ENCODE results near the gene ARHGAP8.
"Not testable (repeated sequence)": the region's sequence is repeated elsewhere in the genome, so short reads cannot be mapped to it uniquely, and the experiment has no call there.

ARHGAP8 gene

DNA sequence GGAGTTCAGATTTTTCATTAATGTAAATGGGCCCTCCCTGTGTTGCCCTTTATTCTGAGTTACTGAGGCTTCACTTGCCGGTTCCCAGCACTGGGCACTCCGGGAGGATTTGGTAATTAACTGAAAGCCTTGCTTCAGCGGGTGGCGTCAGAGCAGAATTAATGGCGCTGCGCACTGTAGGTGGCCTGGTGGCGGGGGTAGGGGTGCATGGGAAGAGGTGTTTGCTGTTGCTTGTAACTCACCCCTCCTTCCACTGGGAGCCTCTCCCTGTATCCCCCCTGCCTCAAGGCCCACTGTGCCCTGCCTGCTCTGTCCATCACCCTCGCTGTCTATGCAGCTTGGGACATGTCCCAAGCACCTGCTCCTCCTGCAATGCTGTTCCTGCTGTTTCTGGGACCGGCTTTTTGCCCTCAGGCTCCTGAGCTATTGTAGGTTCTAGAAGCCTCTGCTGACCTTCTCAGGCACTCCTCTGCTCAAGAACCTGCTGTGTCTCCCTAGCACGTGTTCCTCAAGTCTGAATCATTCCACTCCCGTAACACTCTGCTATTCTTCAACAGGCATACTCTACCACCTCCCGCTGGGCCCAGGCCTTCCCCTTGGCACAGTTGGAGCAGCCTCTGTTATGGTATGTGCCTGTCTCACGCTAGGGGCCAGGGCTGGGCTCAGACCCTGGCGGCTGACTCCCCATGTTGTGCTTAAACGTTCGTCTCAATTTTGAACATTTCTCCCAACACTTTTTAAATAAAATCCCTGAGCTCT is 24.4 kb downstream of the ARHGAP8 start:
- no peak for DNase-seq

DNA sequence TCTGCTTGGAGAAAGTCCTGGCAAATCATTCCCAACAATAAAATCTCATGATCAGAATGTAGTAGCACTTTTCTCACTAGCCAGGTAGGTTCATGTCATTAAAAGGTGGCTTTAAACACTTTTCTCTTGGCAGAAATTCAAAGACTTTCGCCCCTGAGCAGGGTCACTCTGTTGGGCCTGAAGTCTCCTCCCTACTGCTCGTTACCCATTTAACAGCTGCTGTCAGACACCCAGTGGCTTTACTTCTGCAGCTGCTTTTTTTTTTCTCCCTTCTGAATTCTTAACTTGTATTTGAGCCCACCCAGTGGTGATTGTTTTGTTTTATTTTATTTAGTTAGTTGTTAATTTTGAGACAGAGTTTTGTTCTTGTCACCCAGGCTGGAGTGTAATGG is 25.0 kb downstream of the ARHGAP8 start:
- DNase-seq = no peak

DNA sequence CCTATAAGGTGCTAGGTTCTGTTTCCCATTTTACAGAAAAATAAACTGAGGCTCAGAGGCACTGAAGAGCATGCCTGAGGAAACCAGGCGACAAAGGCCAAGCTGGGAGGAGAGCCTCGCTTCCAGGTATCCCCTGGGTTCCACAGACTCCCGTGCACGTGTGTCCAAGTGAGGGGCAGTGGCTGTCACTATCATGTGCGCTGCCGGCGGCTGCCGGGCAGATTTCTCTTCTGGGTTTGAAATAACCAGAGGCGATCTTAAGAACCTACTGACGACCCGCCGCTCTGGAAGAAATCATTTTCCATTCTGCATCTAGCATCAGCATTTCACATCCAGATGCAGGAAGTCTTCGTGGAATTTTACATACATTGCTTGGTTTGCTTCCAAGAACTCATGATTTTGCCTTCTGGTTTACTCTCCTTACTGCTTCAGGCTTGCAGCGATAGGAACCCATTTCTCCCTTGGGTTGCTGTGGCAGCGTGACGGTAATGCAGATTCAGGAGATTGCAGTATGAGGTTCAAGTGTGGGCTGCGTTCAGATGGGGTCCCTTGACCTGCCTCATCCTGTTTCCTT is 28.6 kb downstream of the ARHGAP8 start:
- no peak for DNase-seq

DNA sequence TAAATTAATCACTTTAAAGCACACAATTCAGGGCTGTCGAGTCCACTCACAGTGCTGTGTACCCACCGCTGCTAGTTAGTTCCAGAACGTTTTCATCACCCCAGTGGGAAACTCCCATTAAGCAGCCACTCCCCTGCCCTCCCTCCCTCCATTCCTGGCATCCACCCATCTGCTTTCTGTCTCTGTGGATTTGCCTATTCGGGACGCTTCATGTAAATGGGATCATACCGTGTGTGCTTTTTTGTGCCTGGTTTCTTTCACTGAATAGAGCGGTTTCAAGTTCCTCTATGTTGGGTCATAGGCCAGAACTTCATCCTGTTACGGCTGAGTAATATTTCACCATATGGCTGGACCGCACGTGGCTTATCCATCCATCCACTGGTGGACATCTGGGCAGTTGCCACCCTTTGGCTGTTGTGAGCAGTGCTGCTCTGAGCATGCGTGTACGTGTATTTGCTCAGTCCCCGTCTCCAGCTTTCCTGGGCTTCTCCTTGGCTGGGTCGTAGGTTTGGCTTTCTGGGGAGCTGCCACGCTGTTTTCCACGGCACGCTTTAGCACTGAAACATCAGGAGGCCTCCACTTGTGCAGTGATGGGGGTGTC is 30.1 kb downstream of the ARHGAP8 start:
- DNase-seq = no peak

DNA sequence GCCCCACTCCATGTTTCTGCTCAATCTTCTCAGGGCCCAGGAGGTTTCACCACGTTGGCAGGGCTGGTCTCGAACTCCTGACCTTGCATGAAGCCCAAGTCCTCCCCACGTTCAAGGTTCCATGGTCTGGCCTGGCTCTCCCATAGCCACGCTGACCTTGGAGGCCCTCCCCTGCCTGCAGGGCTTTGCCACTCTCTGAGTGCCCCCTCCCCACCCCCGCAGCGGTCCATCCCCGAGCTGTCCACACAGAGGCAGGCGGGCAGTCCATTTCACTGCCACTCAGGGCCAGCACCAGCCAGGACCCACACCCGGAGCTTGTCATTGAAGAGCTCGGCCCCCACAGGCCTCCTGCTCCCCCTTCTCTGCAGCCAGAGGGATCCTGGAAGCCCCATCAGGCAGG is 30.7 kb downstream of the ARHGAP8 start:
- DNase-seq = no peak

DNA sequence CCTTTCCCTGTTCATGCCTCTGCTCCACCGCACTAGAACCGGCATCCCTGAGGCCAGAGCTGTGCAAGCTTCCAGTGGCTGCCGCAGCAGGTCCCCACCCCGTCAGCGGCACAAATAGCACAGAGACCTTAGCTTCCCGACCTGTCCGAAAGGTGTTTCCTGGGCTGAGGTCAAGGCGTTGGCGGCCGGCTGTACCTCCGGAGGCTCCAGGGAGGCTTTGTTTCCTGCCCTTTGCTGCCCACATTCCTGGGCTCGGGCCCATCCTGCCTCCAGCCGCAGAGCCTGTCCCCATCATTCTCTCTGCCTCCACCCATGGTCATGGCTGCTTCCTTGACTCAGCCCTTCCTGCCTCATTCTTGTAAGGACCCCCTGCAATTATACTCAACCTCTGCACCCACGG is 31.2 kb downstream of the ARHGAP8 start:
- DNase-seq = no peak

DNA sequence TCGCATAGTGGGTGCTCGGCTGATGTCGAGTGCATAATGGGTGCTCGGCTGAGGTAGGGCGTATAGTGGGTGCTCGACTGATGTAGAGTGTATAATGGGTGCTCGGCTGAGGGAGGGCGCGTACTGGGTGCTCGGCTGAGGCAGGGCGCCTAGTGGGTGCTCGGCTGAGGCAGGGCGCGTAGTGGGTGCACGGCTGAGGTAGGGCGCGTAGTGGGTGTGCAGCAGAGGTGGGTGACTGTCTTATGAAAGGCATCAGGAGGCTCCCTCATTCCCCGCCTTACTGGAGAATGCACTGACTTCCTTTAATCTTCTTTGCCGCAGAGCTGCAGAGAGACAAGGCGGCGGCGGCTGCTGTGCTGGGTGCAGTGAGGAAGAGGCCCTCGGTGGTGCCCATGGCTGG is 33.8 kb downstream of the ARHGAP8 start:
- DNase-seq = no peak

DNA sequence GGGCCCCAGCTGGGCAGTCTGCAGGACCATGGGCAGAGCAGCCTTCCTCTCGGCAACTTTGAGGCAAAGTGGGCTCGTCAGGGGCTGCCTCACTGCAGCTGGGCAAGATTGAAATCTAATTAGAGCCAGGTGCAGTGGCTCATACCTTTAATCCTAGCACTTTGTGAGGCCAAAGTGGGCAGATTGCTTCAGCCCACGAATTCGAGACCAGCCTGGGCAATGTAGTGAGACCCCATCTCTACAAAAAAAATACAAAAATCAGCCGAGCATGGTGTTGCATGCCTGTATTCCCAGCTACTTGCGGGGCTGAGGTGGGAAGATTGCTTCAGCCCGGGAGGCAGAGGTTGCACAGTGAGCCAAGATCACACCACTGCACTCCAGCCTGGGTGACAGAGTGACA is 34.2 kb downstream of the ARHGAP8 start:
- no peak for DNase-seq

DNA sequence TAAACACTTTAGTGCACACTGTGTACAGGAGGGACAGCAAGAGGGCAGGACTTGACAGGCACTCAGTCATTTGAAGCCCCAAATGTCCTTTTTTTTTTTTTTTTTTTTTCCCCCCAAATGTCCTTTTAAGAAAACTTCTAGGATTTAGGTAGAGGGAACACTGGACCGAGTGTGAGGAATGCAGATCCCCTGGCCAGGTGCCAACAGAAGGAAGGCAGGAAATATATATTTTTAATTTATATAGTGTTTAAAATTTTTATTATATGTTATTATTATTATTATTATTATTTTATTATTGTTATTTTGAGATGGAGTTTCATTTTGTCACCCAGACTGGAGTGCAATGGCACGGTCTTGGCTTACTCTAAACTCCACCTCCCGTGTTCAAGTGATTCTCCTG is 35.5 kb downstream of the ARHGAP8 start:
- DNase-seq = no peak

DNA sequence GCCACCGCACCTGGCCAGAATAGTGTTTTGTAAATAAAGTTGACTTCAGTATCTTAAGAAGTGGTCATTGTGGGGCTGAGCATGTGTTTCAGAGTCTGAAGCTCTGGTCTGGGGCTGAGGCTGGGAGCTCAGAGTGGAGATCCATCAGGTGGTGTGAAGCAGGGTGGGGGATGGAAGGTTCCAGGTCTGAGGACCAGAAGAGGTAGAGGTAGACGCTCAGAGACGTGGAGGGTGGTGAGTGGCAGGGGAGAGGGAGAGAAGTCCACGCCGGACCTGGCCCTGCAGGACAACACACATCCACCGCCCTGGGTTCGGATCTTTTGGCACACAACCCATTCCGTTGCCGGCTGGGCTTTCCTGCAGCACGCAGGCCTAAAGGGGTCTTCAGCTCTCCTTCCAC is 40.7 kb downstream of the ARHGAP8 start:
- no peak for DNase-seq

DNA sequence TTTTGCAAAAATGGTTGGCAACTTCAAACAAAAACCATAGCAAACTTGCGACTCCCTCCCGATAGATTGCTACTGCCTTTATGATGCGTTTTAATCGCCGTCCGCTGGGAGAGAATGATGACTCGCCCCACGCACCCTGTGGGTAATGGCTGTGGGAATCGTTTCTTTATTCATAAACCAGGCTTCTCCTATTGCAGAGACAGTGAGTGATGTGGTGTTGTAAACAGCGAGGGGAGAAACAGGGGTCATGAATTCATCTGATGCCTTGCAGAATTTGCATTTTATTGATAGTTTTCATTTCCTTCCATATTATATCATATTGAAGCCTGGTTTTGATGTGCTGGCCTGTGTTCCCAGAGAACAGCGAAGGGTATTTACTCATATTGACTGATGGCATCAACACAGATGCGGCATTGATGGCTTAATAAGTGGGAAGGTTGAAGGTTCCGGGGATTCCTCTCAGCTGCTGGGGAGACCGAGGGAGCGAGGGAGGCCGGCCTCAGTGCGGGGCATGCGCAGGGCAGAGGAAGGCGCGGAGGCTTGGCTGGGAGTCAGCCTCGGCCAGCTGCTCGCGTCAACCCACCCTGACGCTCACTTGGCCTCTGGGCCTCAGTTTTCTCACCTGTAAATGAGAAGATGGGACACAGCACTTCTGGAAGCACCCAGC is 41.3 kb downstream of the ARHGAP8 start:
- no peak for DNase-seq

DNA sequence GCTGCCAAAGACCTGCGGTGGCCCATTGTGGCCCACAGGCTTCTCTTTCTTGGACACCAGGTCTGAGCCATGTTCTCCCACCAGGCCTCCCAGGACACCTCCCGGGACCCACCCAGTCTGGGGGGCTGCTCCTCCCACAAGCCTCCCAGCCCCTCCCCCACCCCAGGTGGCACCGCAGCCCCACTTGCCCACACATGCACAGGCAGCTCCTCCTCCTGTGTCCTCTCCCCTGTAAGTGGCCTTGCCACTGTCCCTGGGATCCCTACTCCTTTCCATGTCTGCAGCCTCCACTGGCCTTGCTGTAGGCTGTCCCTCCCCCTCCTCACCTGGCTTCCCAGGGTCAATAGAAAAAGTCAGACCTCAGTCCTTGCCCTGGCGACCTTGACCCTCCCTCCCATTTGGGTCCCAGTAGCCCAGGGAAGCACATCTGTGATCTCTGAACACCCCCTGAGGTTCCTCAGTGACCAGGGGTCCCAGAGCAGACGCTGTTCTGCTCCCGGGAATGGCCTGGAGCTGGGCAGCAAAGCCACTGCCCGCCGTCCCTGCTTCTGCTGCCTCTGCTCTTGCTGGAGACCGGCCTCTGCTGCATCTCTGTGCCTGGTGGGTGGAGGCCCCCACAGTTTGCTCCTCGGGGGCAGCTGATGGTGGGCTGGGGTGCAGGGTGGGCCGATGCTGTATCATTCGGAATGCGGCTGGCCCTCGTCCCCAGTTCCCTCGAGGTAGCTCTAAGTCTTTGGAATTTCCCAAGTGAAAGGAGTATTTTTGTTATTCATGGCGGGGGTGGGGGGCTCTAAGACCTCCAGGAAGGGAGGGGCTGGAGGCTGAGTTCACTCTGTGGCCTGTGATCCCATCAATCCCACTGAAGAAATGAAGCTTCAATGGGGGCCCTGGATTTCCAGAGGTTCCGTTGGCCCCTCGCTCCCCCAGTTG is 43.6 kb downstream of the ARHGAP8 start:
- DNase-seq = no peak

DNA sequence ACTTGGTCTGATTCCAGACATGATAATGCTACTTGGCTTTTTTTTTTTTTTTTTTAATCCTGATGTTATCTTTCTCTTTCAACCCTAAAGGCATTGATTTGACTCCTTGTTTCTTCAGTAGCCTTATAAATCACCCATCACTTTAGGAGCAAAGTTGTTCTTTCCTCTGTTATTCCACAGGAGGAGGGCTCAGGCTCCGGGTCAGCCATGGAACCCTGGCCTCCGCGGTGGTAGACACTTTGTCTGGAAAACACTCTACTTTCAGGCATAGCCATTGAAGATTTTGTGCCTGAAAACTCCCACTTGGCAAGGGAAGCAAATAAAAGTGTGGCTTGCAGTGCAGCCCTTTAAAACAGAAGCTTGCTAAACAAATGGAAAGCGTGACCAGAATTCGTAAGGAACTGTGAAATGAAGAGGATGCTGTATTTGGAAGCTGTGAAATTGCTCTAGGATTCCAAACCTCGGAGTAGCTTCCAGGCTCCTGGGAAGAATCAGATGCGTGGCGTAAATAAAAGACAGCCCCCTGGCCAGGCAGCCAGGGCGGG is 44.9 kb downstream of the ARHGAP8 start:
- no peak for DNase-seq

DNA sequence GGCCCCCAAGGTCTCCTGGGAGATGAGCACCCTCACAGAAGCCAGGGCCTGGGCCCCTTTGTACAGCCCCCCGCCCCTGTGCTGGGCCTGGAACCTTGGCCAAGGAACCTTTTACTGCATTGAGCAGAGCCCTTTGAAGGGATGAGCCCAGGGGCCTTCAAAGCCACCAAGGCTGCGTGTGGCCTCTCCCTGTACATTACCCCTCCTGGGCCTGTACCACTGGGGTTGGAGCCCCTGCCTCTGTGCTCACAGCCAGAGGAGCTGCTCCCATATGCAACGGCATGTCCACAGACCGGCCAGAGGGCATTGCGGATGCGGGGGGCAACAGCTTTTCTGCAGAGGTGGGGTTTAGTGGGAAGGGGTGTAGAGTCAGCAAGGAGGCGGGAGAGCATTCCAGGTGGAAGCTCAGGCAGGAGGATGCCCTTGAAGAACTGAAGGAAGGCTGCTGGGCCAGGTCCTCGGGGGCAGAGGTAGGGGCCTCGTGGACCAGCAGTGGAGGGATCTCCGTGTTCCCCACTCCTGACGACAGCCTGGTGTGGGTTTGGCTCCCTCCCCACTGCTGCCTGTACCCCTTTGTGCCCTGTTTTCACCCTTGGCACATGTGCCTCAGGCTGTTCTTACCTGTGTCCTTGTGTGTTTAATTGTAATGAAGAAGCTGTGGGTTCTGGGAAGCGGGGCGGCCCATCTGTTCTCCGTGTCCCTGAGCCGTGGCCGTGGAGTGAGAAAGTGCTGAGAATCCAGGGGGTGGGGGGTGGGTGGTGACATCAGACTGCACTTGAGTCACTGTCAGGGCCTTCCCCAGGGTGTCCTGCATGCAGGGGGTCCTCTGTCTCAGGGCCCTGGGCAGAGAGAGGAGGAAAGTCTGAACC is 46.9 kb downstream of the ARHGAP8 start:
- DNase-seq = no peak

DNA sequence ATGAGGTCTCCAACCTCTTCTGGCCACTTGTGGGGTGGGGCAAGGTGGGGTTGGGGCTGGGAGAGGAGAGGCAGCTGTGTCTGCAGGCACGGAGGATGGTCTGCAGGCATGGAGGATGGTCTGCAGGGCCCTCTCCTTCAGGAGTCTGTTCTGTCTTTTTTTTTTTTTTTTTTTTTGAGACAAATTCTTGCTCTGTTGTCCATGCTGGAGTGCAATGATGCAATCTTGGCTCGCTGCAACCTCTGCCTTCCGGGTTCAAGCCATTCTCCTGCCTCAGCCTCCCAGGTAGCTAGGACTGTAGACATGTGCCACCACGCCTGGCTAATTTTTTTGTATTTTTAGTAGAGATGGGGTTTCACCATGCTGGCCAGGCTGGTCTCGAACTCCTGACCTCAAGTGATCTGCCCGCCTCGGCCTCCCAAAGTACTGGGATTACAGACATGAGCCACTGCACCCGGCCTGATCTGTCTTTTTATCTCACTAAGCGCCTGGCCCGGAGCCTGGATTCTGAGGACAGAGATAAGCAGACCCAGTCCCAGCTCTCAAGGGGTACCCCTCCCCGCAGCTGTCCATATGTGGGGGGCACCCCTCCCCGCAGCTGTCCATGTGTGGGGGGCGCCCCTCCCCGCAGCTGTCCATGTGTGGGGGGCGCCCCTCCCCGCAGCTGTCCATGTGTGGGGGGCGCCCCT is 47.7 kb downstream of the ARHGAP8 start:
- DNase-seq = not testable (repeated sequence)

DNA sequence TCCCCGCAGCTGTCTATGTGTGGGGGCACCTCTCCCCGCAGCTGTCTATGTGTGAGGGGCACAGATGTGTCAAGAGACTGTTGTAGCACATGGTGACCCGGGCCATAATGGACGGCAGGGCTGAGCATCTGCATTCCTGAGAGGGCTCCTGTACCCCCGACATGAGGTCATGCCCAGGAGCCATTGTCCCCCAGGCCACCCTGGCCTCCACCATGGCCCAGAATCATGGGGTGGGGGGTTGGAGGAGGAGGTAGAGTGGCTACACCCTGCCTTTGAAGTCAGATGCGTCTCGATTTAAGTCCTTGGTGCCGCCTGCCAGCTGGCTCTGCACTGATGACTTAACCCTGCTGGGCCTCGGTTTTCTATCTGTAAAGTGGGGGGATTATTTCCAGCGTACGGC is 49.1 kb downstream of the ARHGAP8 start:
- DNase-seq = no peak

DNA sequence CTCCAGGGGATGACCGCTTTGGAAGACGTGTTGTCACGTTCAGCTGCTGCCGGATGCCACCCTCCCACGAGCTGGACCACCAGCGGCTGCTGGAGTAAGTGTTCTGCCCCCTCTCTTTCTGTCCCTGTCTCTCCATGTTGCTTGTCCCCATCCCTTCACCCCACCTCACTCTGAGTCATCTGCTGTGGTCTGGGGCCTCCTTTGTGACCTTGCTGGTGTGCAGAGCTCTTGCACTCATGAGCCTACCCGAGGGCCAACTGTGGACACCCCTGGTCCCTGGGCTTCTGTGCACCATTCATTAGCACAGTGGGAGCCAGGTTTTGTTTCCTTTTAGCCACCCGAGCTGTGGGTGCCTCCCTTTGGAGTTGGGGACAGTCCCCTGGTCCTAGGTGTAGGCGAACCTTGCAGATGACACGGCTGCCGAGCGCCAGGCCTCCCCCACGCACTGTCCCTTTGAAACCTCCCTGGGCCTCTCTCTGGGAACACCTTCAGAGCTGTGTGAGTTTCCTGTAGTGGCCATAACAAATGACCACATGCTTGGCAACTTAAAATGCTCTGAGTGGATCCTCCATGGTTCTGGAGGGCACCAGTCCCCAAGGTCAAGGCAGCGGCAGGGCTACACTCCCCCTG is 49.8 kb downstream of the ARHGAP8 start:
- no peak for DNase-seq

DNA sequence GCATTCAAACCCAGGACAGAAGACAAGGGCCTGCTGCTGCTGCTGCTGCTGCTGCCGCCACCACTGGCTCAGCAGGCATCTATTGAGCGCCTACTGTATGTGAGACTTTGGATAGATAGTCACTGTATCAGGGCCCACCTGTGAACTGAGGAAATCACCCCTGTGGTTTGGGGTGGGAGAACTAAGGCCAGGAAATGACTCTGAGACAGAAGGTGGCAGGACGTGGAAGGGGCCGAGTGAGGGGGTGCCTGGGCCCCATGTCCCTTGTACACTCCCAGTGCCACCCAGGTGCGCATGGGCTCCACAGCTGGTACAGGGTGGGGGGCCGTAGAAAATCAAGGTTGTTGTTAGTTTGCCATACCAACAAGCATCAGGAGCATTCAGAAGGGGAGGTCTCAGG is 50.6 kb downstream of the ARHGAP8 start:
- DNase-seq = no peak

DNA sequence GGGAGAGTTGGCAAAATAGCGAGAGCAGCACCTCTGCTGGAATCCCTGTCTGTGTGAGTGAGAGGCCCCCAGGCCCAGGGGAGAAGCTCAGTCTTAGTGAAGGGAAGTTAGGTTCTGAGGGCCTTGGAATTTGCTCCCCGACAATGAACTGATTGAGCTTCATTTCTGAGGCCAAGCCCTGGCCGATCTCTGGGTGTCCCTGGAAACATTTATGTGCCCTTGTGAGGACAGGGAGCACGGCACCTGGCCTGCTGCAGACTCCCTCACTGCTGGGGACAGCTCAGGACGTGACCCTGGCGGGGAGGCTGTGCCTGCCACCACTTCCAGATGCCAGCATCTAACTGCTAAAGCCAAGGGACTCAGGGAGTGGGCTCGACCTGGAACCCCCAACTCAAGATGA is 52.0 kb downstream of the ARHGAP8 start:
- DNase-seq = no peak

DNA sequence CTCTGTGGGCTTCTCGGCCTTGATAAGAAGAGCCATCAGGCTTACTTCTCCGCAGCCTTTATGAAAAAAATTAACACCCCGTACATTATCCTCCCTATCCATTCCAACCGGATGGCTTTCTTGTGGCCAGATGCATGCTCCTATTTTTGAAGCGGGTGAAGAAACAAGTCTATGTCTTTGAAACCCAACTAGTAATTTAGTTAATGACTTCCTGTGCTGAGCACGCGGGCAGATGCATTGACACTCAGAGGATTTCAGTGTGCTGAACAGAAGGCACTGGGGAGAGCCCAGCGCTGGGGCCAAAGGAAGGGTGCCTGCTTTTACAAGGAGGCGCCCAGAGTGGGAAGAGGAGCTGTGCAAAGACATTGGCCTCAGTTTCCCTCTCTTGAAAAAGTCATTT is 53.3 kb downstream of the ARHGAP8 start:
- DNase-seq = no peak

DNA sequence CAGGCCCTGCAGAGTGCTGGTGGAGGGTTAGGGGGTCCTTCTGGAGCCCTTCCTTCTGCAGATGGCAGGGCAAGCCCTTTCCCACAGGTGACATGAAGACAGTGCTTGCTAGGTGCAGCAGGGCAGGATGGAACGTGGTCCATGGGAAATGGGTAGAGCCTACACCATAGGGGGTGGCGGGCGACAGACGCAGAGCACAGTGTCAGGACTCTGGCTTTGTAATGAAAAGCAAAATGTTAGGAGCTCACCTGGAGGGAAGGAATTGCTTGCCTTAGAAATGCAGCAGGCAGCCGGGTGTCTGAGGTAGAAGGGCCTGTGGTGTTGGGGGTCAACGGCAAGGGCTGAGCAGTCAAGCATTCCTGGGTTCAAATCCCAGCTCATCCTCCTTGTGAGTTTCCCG is 54.9 kb downstream of the ARHGAP8 start:
- DNase-seq = no peak
